Measurements from ENCODE around the gene MYLK. TPM values are rescaled to one million over a fixed set of nuclear protein-coding genes. Genes with fewer than 3 reads are reported as not detected.

Gene MYLK, protein sequence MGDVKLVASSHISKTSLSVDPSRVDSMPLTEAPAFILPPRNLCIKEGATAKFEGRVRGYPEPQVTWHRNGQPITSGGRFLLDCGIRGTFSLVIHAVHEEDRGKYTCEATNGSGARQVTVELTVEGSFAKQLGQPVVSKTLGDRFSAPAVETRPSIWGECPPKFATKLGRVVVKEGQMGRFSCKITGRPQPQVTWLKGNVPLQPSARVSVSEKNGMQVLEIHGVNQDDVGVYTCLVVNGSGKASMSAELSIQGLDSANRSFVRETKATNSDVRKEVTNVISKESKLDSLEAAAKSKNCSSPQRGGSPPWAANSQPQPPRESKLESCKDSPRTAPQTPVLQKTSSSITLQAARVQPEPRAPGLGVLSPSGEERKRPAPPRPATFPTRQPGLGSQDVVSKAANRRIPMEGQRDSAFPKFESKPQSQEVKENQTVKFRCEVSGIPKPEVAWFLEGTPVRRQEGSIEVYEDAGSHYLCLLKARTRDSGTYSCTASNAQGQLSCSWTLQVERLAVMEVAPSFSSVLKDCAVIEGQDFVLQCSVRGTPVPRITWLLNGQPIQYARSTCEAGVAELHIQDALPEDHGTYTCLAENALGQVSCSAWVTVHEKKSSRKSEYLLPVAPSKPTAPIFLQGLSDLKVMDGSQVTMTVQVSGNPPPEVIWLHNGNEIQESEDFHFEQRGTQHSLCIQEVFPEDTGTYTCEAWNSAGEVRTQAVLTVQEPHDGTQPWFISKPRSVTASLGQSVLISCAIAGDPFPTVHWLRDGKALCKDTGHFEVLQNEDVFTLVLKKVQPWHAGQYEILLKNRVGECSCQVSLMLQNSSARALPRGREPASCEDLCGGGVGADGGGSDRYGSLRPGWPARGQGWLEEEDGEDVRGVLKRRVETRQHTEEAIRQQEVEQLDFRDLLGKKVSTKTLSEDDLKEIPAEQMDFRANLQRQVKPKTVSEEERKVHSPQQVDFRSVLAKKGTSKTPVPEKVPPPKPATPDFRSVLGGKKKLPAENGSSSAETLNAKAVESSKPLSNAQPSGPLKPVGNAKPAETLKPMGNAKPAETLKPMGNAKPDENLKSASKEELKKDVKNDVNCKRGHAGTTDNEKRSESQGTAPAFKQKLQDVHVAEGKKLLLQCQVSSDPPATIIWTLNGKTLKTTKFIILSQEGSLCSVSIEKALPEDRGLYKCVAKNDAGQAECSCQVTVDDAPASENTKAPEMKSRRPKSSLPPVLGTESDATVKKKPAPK (N-terminal part only)
- total RNA-seq: 234 and 338 TPM in 2 replicates

DNA sequence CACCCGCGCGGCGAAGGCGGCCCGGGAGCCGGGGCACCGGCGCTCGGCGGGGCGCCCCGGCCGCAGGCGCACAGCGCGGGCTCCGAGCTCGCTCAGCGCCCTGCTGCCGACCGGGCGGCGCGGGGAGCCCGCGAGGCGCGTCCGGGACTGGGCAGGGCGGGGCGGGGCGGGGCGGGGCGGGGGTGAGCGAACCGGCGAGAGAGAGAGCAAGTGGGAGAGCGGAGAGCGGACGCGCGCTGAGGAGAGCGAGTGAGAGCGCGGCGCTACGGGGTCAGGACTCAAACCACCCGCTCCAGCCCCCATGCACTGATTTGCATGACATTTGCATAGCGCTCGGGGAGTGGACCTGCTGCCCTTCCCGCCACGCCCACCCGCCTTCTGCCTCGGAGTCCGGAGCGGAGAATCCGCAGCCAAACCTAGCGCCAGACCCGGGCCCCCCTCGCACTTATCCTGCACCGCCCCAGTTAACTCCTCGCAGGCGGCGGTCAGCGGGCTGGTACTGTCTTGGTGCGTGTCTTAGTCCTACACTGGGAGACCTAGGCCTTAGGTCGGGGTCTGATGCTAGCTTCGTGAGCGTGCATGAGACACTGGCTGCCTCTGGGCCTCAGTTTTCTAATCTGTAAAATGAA lies at the start of gene MYLK:
Gene MYLK (minus strand): TSS at position 130 of the 629 bp plus-strand sequence. CDS start 90,491 bp downstream, outside the sequence.

DNA sequence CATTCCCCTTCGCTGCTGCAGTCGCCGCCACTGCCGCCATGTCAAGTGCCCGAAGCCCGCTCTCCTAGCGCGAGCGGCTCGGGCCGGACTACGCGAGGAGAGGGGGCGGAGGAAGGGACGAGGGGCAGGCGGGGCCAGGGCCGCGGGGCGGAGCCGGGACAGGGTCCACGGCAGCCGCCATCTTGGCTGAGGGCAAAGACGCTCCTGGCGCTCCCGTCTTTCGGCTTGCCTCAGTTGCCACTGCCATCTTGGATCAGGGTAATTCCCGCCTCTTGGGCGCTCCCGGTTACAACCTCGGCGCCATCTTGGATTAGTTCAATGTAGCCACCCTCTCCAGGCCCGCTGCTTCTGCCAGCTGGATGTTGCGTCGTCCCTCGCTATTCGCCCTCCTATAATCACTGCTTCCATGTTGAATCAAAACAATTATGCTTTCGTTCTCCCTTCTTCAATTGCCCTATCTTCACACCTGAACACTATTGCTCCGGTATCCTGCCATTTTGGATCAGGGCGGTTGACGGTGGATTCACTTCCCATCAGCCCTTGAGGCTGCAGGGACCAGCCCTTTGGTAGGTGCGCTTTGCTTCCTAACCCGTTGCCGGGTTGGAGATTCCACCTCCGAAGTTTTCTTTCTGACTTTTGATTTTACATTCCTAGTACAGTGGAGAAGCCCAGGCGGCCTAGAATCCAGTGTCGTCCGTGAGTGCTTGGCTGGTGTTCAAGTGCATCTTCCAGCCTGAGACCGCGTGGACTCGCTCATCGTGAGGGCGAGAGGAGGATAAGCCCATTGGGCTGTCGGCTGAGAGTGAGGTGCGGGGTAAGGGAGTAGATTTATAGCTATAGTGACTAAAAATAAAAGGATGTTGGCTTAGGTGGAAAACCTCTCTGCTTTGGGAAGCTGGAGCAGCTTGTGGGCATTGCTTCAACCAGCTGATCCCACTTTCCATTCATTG lies 298.9 kb downstream of the MYLK start, which contains the start of gene HACD2:
Gene HACD2 (minus strand): TSS at position 66 of the 950 bp plus-strand sequence. CDS start 26 bp downstream, at position 40.

Other genes starting within 250 kb of the MYLK start
- 19.0 and 21.8 TPM in 2 replicates for gene CCDC14, start 76.9 kb upstream of the MYLK start, total RNA-seq
- gene ROPN1, start 107.8 kb upstream of the MYLK start, total RNA-seq: not detected in 2 replicates
- gene KALRN, start 149.0 kb upstream of the MYLK start, total RNA-seq: 7.5 and 7.9 TPM in 2 replicates

Data from aortic smooth muscle cell (primary cell).